WTC11 (cell line): Measurements from ENCODE around the gene ALX4. TPM values are rescaled to one million over a fixed set of nuclear protein-coding genes. Genes with fewer than 3 reads are reported as not detected.

ENCODE experiments used
- ATAC-seq: fragments of 200-7000 bp; cut with Tn5 transposase; 2 replicates; pipeline ENCODE4 v1.10.0; 2021; ENCODE audit warnings: mild to moderate bottlenecking, moderate library complexity
- CTCF ChIA-PET: fragments of 300-600 bp; sonication (Branson Sonifier 250); formaldehyde crosslinking; loops from one replicate; lab custom pipeline; 2021; ENCODE audit warnings: antibody characterized with exemption; lab: Charles Lee
- POLR2A ChIA-PET: fragments of 350-600 bp; sonication (Branson Sonifier 250); formaldehyde crosslinking; loops from one replicate; lab custom pipeline; 2021; ENCODE audit warnings: antibody characterized with exemption; lab: Charles Lee
- DNase-seq: peaks from one replicate; pipeline ENCODE4 v3.0.0; 2021; ENCODE audit warnings: low spot score
- H3K27ac Mint-ChIP-seq: 2 replicates; pipeline ENCODE4 v1.8.0; 2021; ENCODE audit warnings: mixed read lengths
- H3K27me3 Mint-ChIP-seq: 2 replicates; pipeline ENCODE4 v1.8.0; 2021; ENCODE audit warnings: low read depth, mild to moderate bottlenecking, moderate library complexity, mixed read lengths
- H3K36me3 Mint-ChIP-seq: 2 replicates; pipeline ENCODE4 v1.8.0; 2021; ENCODE audit warnings: mixed read lengths
- H3K4me1 Mint-ChIP-seq: 2 replicates; pipeline ENCODE4 v1.8.0; 2022; ENCODE audit warnings: mixed read lengths
- H3K4me3 Mint-ChIP-seq: 2 replicates; pipeline ENCODE4 v1.8.0; 2021; ENCODE audit warnings: mild to moderate bottlenecking, moderate library complexity, mixed read lengths
- H3K9me3 Mint-ChIP-seq: 2 replicates; pipeline ENCODE4 v1.8.0; 2021; ENCODE audit warnings: mixed read lengths
- AFF4 ChIP-seq: sonication (generic); formaldehyde crosslinking; IDR thresholded peaks from 2 replicates; pipeline ENCODE4 v1.8.1; 2023; ENCODE audit warnings: mild to moderate bottlenecking, missing genetic modification reagents, borderline replicate concordance
- ATF2 ChIP-seq: sonication (generic); formaldehyde crosslinking; IDR thresholded peaks from 2 replicates; pipeline ENCODE4 v1.8.1; 2022; ENCODE audit warnings: low read depth, missing genetic modification reagents, borderline replicate concordance
- ATF6 ChIP-seq: sonication (generic); formaldehyde crosslinking; IDR thresholded peaks from 2 replicates; pipeline ENCODE4 v1.8.1; 2023; ENCODE audit warnings: mild to moderate bottlenecking, missing genetic modification reagents
- E2F5 ChIP-seq: sonication (generic); formaldehyde crosslinking; IDR thresholded peaks from 2 replicates; pipeline ENCODE4 v1.8.1; 2022; ENCODE audit warnings: mild to moderate bottlenecking, moderate library complexity, missing genetic modification reagents
- FOXJ3 ChIP-seq: sonication (generic); formaldehyde crosslinking; IDR thresholded peaks from 2 replicates; pipeline ENCODE4 v1.9.0; 2021; ENCODE audit warnings: missing genetic modification reagents, mild to moderate bottlenecking, borderline replicate concordance
- GTF2I ChIP-seq: fragments of 250-450 bp; sonication (Bioruptor Pico); conservative IDR thresholded peaks from 2 replicates; pipeline ENCODE4 v1.4.0; 2021; ENCODE audit warnings: mild to moderate bottlenecking
- MAX ChIP-seq: sonication (generic); formaldehyde crosslinking; IDR thresholded peaks from 2 replicates; pipeline ENCODE4 v1.8.0; 2022; ENCODE audit warnings: mild to moderate bottlenecking, missing genetic modification reagents
- MYBL2 ChIP-seq: sonication (generic); formaldehyde crosslinking; IDR thresholded peaks from 2 replicates; pipeline ENCODE4 v1.8.1; 2023; ENCODE audit warnings: mild to moderate bottlenecking, moderate library complexity, missing genetic modification reagents
- NR2C2 ChIP-seq: sonication (generic); formaldehyde crosslinking; IDR thresholded peaks from 2 replicates; pipeline ENCODE4 v1.8.0; 2022; ENCODE audit warnings: mild to moderate bottlenecking, missing genetic modification reagents
- RELA ChIP-seq: sonication (generic); formaldehyde crosslinking; IDR thresholded peaks from 2 replicates; pipeline ENCODE4 v1.8.1; 2022; ENCODE audit warnings: missing genetic modification reagents, mild to moderate bottlenecking, borderline replicate concordance
- RORB ChIP-seq: fragments of 250-450 bp; sonication (Bioruptor Pico); IDR thresholded peaks from 2 replicates; pipeline ENCODE4 v1.9.0; 2021; ENCODE audit warnings: mild to moderate bottlenecking
- SP1 ChIP-seq: sonication (generic); formaldehyde crosslinking; conservative IDR thresholded peaks from 2 replicates; pipeline ENCODE4 v1.8.1; 2022; ENCODE audit warnings: missing genetic modification reagents
- STAT6 ChIP-seq: sonication (generic); formaldehyde crosslinking; conservative IDR thresholded peaks from 2 replicates; pipeline ENCODE4 v1.8.1; 2023; ENCODE audit warnings: mild to moderate bottlenecking, low read depth, missing genetic modification reagents, moderate library complexity
- TEAD4 ChIP-seq: sonication (generic); formaldehyde crosslinking; IDR thresholded peaks from 2 replicates; pipeline ENCODE4 v1.8.0; 2022; ENCODE audit warnings: mild to moderate bottlenecking, missing genetic modification reagents
- TP53 ChIP-seq: sonication (generic); formaldehyde crosslinking; IDR thresholded peaks from 2 replicates; pipeline ENCODE4 v1.8.1; 2023; ENCODE audit warnings: mild to moderate bottlenecking, missing genetic modification reagents
- USF1 ChIP-seq: sonication (generic); formaldehyde crosslinking; IDR thresholded peaks from 2 replicates; pipeline ENCODE4 v1.8.0; 2022; ENCODE audit warnings: mild to moderate bottlenecking, missing genetic modification reagents
- ZNF219 ChIP-seq: sonication (generic); formaldehyde crosslinking; IDR thresholded peaks from 2 replicates; pipeline ENCODE4 v1.8.0; 2023; ENCODE audit warnings: missing genetic modification reagents, mild to moderate bottlenecking, borderline replicate concordance
- ZNF425 ChIP-seq: fragments of 250-450 bp; sonication (Bioruptor Pico); conservative IDR thresholded peaks from 2 replicates; pipeline ENCODE4 v1.9.0; 2021; ENCODE audit warnings: mild to moderate bottlenecking
- total RNA-seq: library from RNA; stranded (reverse); gene quantifications from 3 replicates; pipeline ENCODE4 v1.2.3, GENCODE V29; 2021

Gene ALX4
- total RNA-seq, 1 experiment from 2014 or later = not detected

GRCh38 chr11:44221992-44222391 lies 87.9 kb downstream of the ALX4 start:
- ChIA-PET POLR2A (no interaction called here), CTCF (no interaction called here)
- Mint-ChIP-seq H3K4me3 (no peak overlapping the region), H3K9me3 (no peaks in the 10 kb centered on the region), H3K4me1 (no peaks in the 10 kb centered on the region; the same call in 1 of the 2 replicates), H3K27me3 (no peaks in the 10 kb centered on the region), H3K36me3 (no peaks in the 10 kb centered on the region), H3K27ac (no peak overlapping the region)
- ATAC-seq (no peak), DNase-seq (no peak)
- TF ChIP-seq ATF6 (CRISPR knock-in tag) = no peak
- no peak for TF ChIP-seq TP53
- no peak for TF ChIP-seq MYBL2 (CRISPR knock-in tag)

- Mint-ChIP-seq H3K27me3 (no peaks in the 10 kb centered on the region), H3K4me3 (no peak overlapping the region), H3K9me3 (no peaks in the 10 kb centered on the region), H3K27ac (no peak overlapping the region), H3K4me1 (no peaks in the 10 kb centered on the region; the same call in 1 of the 2 replicates), H3K36me3 (no peaks in the 10 kb centered on the region)
- ChIA-PET POLR2A (no interaction called here), CTCF (no interaction called here)
- no peak for ATAC-seq
- TF ChIP-seq STAT6 (CRISPR knock-in tag) = no peak
- TF ChIP-seq E2F5 = no peak
- TF ChIP-seq GTF2I = no peak
- TF ChIP-seq ATF2 (CRISPR knock-in tag) = no peak
- TF ChIP-seq ZNF425 = no peak
- no peak for TF ChIP-seq USF1 (CRISPR knock-in tag)
- TF ChIP-seq RORB (CRISPR knock-in tag) = no peak
- no peak for TF ChIP-seq TEAD4
- TF ChIP-seq RELA (CRISPR knock-in tag) = no peak
- TF ChIP-seq FOXJ3 (CRISPR knock-in tag) = no peak
- no peak for TF ChIP-seq MYBL2 (CRISPR knock-in tag)
- no peak for TF ChIP-seq ZNF219 (CRISPR knock-in tag)
- TF ChIP-seq NR2C2 (CRISPR knock-in tag) = no peak
- no peak for TF ChIP-seq SP1 (CRISPR knock-in tag)
- no peak for TF ChIP-seq MAX
- TF ChIP-seq AFF4 (CRISPR knock-in tag) = no peak
- no peak for DNase-seq
Observed at GRCh38 chr11:44221456-44221855, 88.5 kb downstream of the ALX4 start.
